Parathyroid adenoma (tissue), 2 donors: ENCODE measurements around the gene RAE1.

Experiments used
- H2AFZ ChIP-seq: fragments of 300-600 bp; sonication (generic); one replicate; pipeline ENCODE4 v1.7.0; 2017; ENCODE audit warnings: antibody characterized with exemption, mild to moderate bottlenecking
- H3K27ac ChIP-seq: fragments of 300-600 bp; sonication (generic); one replicate; pipeline ENCODE4 v1.7.0; 2017
- H3K27me3 ChIP-seq: fragments of 300-600 bp; sonication (generic); one replicate; pipeline ENCODE4 v1.7.0; 2017; ENCODE audit warnings: low read length; ENCODE audit not compliant: control insufficient read depth, insufficient read depth
- H3K36me3 ChIP-seq: fragments of 300-600 bp; sonication (generic); one replicate; pipeline ENCODE4 v1.7.0; 2017; ENCODE audit warnings: low read length; ENCODE audit not compliant: control insufficient read depth, insufficient read depth
- H3K4me1 ChIP-seq: fragments of 300-600 bp; sonication (generic); one replicate; pipeline ENCODE4 v1.7.0; 2017; ENCODE audit warnings: control low read depth
- H3K4me2 ChIP-seq: fragments of 300-600 bp; sonication (generic); one replicate; pipeline ENCODE4 v1.7.0; 2017; ENCODE audit warnings: low read length
- H3K4me3 ChIP-seq: fragments of 300-600 bp; sonication (generic); one replicate; pipeline ENCODE4 v1.7.0; 2017; ENCODE audit warnings: low read depth, low read length
- H3K79me2 ChIP-seq: fragments of 300-600 bp; sonication (generic); one replicate; pipeline ENCODE4 v1.7.0; 2017; ENCODE audit warnings: control low read depth
- H3K9ac ChIP-seq: fragments of 300-600 bp; sonication (generic); one replicate; pipeline ENCODE4 v1.7.0; 2017; ENCODE audit warnings: mild to moderate bottlenecking
- H3K9me3 ChIP-seq: fragments of 300-600 bp; sonication (generic); one replicate; pipeline ENCODE4 v1.7.0; 2017; ENCODE audit warnings: low read length; ENCODE audit not compliant: control insufficient read depth
- TF ChIP-seq, protein P1 (sequence below): fragments of 300-600 bp; sonication (generic); IDR thresholded peaks from one replicate; pipeline ENCODE4 v1.7.0; 2017; ENCODE audit warnings: antibody characterized with exemption, mild to moderate bottlenecking
- donor health status: primary hyperparathyroidism.

RAE1 gene, protein sequence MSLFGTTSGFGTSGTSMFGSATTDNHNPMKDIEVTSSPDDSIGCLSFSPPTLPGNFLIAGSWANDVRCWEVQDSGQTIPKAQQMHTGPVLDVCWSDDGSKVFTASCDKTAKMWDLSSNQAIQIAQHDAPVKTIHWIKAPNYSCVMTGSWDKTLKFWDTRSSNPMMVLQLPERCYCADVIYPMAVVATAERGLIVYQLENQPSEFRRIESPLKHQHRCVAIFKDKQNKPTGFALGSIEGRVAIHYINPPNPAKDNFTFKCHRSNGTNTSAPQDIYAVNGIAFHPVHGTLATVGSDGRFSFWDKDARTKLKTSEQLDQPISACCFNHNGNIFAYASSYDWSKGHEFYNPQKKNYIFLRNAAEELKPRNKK

DNA sequence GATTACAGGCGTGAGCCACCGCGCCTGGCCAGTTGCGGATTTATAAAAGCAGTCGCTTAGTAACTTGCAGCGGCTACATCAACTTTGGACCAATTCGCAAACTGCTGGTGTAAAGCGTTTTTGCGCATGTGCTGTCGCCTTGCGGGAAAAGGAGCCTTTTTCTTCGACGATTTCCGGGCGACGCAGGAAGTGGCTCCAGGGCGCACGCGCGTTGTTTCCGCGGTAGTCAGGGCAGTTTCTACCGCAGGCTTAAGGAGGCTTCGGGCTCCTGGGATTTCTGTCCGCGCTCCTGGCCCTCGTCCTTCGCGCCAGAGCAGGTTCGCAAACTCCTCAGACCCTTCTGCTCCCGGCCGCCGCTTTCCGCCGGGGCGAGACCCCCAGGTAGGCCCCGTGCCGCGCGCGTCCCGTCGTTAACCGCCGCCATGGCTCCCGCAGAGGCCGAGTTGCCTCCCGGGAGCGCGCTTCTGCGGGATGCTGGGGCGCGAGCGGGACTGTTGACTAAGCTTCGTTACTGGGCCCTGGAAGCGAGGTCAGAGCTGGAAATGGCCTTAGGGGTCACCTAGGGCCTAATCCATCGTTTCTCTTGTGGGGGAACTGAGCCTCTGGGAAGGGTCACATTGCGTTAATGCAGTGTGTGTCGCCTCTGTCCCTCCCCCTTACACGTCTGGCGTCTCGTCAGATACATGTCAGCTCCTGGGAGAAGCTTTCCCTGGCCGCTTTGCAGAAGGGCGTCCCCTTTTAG lies at the start of gene RAE1:
TSS of gene RAE1 (plus strand) at position 214 of the 742 bp plus-strand sequence. CDS start 2,784 bp downstream, outside the sequence.
- peak within 1 kb of the TSS; percentile 95 for H3K9ac ChIP-seq
- peak within 1 kb of the TSS; percentile 95 for H3K4me2 ChIP-seq
- H3K27ac ChIP-seq, result peak within 1 kb of the TSS; percentile 89
- peak within 1 kb of the TSS; percentile 99 for H2AFZ ChIP-seq
- no peaks in the 10 kb centered on the region for H3K36me3 ChIP-seq
- peaks cover 3% of the 10 kb centered on the region for H3K79me2 ChIP-seq
- H3K4me1 ChIP-seq, result no peaks in the 10 kb centered on the region
- TF ChIP-seq, protein P1, sequence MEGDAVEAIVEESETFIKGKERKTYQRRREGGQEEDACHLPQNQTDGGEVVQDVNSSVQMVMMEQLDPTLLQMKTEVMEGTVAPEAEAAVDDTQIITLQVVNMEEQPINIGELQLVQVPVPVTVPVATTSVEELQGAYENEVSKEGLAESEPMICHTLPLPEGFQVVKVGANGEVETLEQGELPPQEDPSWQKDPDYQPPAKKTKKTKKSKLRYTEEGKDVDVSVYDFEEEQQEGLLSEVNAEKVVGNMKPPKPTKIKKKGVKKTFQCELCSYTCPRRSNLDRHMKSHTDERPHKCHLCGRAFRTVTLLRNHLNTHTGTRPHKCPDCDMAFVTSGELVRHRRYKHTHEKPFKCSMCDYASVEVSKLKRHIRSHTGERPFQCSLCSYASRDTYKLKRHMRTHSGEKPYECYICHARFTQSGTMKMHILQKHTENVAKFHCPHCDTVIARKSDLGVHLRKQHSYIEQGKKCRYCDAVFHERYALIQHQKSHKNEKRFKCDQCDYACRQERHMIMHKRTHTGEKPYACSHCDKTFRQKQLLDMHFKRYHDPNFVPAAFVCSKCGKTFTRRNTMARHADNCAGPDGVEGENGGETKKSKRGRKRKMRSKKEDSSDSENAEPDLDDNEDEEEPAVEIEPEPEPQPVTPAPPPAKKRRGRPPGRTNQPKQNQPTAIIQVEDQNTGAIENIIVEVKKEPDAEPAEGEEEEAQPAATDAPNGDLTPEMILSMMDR, result peak; percentile 12
- peak within 1 kb of the TSS; percentile 74 for H3K4me3 ChIP-seq
- no peaks in the 10 kb centered on the region for H3K9me3 ChIP-seq
- H3K27me3 ChIP-seq, result no peaks in the 10 kb centered on the region

DNA sequence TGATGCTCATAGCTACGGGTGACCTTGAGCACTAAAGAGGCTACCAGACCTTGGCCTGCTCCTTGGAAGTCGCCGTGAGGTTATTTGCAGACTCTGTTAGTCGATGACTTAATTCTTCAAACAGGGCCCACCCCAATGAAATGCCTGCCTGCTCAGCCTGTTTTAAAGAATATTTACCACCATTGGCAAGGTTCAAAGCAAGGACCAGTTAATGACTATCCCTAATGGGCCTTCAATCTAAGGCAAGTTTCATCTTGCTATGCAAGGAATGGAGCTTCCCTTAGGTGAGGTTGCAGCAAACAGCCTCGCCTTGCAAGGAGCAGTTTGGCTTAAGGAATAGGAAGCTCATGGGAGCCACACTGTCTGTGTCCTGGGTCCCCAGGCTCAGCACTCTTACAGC lies 44.3 kb upstream of the RAE1 start:
- TF ChIP-seq, protein P1, result no peak
- no peaks in the 10 kb centered on the region for H3K27me3 ChIP-seq
- H2AFZ ChIP-seq, result no peak overlapping the region
- H3K4me1 ChIP-seq, result no peaks in the 10 kb centered on the region
- H3K9me3 ChIP-seq, result no peaks in the 10 kb centered on the region
- H3K4me3 ChIP-seq, result no peak overlapping the region
- no peaks in the 10 kb centered on the region for H3K79me2 ChIP-seq
- no peak overlapping the region for H3K27ac ChIP-seq
- no peaks in the 10 kb centered on the region for H3K36me3 ChIP-seq
- H3K9ac ChIP-seq, result no peak overlapping the region
- no peak overlapping the region for H3K4me2 ChIP-seq

DNA sequence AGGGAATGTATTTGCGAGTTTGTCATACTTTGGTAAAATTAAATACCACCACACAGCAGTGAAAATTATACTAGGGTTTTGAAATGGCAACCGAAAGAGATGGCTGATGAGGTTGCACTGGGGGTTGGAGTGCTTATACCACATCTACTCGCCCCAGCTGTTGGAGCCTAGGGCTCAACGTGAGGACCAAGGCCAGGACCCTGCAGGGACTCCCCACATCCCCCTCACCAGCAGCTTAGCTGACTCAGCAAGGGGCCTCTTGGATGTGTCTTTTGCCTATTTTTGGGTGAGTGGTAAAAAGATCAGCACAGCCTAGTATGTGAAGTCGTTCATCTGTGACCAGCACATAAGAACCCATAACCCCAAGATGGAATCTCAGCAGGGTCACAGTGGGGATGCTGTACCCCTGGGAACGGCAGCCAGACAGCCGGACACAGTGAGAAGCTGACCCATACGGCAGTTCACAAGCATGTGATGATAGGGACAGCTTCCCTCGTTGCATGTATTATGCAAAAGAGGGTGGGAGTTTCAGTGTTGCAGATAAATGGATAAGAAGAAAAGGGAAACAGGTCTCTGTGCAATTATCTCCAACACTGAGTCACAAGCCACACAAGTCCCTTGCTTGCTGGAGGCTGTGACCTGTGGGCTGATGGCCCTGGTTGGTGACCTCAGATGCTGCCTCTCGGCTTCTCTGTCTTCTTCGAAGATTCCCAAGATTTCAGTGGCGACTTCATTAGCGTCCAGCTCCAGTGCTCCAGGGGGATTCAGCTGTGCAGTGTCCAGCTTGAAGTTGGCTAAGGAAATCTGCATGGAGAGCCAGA lies 42.4 kb upstream of the RAE1 start:
- no peak overlapping the region for H3K27ac ChIP-seq
- H3K9me3 ChIP-seq, result no peaks in the 10 kb centered on the region
- no peak overlapping the region for H3K4me2 ChIP-seq
- no peak overlapping the region for H2AFZ ChIP-seq
- TF ChIP-seq, protein P1, result no peak
- H3K4me1 ChIP-seq, result no peaks in the 10 kb centered on the region
- H3K79me2 ChIP-seq, result no peaks in the 10 kb centered on the region
- no peak overlapping the region for H3K4me3 ChIP-seq
- H3K36me3 ChIP-seq, result no peaks in the 10 kb centered on the region
- no peaks in the 10 kb centered on the region for H3K27me3 ChIP-seq
- no peak overlapping the region for H3K9ac ChIP-seq

DNA sequence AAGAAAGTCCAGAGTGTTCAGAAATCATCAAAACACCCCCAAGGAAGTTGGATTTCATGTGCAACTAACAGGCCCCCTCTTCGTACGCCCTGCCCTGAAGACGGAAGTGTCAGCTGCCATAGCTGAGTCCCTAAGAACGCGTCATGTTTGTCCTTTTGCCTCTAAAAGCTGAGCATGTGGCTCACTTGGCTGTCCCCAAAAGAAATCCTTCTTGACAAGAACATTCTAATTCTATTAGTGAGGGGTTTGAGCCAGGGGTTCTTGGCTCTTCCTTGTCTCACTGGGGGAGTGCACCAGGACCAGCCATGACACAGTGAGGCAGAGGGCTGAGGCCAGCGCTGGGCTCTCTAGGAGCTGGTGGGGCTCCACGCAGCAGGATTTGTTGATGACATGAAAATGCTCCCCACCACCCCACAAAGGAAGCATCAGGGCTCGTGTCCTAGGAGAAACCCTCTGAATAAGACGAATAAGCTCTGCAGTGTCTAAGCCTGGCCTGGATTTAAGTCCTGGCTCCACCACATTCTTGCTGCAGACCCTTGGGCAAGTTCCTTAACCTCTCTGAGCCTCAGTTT lies 41.4 kb upstream of the RAE1 start:
- Histone ChIP-seq H3K79me2 (no peaks in the 10 kb centered on the region), H3K9ac (no peak overlapping the region), H3K4me3 (no peak overlapping the region), H3K27me3 (no peaks in the 10 kb centered on the region), H3K36me3 (no peaks in the 10 kb centered on the region), H3K9me3 (no peaks in the 10 kb centered on the region), H3K4me1 (no peaks in the 10 kb centered on the region), H3K27ac (no peak overlapping the region), H3K4me2 (no peak overlapping the region), H2AFZ (no peak overlapping the region)
- TF ChIP-seq, protein P1, result no peak
